Stimulated activated CD8-positive, alpha-beta memory T cell treated with anti-CD3 and anti-CD28 coated beads, Interleukin-7, amount 100 ng/mL, for 1 hour (primary cell): ENCODE results near the gene NAP1L5.

Source experiments
- DNase-seq, 2 donors: peaks; one replicate each; pipeline ENCODE4 v3.0.0-alpha.2; 2020; ENCODE audit warnings: low read depth in 2 of 2

Gene NAP1L5

GRCh38 chr4:88660446-88661294 lies 37.0 kb downstream of the NAP1L5 start:
- no peak for DNase-seq

GRCh38 chr4:88659890-88660208 lies 37.8 kb downstream of the NAP1L5 start:
- DNase-seq: no peak

- DNase-seq: no peak
Observed at GRCh38 chr4:88659055-88659889, 38.4 kb downstream of the NAP1L5 start.

GRCh38 chr4:88655226-88655625 lies 42.4 kb downstream of the NAP1L5 start:
- no peak for DNase-seq

- DNase-seq: no peak
Observed at GRCh38 chr4:88653371-88653946, 44.2 kb downstream of the NAP1L5 start.

GRCh38 chr4:88649716-88650115 lies 47.9 kb downstream of the NAP1L5 start:
- DNase-seq: no peak

- DNase-seq: no peak
Observed at GRCh38 chr4:88646528-88647280, 50.9 kb downstream of the NAP1L5 start.

GRCh38 chr4:88645994-88646393 lies 51.6 kb downstream of the NAP1L5 start:
- DNase-seq: no peak
